GF-D8 (cell line): ENCODE results near the gene CAMKMT.

Experiments used
- DNase-seq: peaks from one replicate; lab custom pipeline; 2025; lab: John Stamatoyannopoulos, UW

Gene CAMKMT

DNA sequence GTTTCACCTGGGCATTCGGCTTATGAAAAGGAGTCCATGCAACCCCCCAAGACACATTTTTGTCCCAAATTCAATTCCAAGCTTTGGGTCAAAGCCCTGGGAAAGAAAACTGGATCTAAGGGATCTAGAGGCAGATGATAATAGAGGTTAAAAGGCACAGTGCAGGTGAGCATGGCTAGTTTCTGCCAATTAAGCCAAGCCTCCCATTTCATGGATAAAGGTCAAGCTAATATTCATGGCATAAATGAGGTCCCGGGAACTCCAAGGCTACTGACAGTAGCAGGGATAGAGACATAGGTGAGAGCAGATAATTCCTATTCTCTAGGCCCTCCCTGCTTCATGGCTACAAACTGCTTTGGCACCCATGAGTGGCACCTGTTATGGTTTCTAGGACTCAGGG is 83.1 kb downstream of the CAMKMT start:
- no peak for DNase-seq

DNA sequence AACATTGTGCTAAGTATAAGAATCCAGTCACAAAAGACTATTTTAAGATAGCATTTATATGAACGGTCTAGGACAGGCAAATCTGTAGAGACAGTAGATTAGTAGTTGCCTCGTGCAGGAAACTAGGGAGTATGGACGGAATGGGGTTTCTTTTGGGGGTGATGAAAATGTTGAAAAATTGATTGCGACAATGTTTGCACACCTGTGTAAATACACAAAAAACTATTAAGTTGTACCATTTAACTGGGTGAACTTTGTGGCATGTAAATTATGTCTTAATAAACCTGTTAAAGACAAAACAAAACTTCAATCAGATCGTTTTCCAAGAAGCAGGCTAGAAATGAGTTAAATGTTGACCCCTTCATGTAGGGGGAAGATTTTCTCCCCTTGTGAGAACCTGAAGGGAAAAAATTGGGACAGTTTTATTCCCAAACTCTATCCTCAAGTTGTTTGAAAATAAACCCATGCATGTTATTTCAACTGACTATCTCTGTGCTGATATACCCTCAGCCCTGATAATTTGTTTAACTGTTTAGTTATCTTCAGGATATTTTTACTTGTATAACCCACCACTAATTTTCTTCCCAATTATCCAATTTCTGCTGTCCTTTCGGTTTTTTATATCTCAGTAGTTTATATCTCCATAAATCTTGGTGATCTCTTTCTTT is 87.2 kb downstream of the CAMKMT start:
- DNase-seq = no peak

DNA sequence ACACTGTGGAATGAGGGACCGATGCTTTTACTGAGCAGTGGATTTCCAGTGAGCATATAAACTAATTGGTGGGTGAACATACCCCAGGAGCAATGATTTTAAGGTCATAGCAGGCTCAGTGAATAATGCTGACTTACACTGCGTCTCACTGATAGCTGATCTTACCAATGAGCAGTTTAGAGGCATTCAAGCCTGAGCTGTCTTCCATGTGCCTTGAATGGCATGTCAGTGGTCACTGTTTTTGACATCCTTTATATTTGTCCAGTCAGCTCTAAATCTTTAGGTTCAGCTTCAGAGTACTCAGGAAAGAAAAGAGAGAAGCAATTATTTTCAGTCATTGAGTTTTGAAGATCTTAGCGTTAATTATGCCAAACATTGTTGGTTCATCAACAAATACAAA is 88.3 kb downstream of the CAMKMT start:
- DNase-seq = no peak

DNA sequence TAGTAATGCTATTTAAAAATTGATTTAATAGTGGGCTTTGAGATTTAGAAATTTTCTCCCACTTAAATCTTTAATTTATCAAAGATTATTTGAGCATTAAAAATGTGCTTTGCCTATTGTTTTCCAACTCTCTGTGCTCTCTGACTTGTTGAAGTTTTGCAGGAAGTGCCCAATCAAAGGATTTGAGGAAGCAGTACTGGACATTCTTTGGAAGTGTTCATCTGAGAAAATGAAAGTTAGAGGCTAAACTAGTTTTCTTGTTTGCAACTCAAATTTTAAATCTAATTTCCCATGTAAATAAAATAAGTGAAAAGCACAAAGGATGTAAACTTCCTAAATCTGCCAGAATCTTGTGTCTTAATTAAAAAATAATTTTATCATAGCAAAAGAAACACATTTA is 89.1 kb downstream of the CAMKMT start:
- no peak for DNase-seq

DNA sequence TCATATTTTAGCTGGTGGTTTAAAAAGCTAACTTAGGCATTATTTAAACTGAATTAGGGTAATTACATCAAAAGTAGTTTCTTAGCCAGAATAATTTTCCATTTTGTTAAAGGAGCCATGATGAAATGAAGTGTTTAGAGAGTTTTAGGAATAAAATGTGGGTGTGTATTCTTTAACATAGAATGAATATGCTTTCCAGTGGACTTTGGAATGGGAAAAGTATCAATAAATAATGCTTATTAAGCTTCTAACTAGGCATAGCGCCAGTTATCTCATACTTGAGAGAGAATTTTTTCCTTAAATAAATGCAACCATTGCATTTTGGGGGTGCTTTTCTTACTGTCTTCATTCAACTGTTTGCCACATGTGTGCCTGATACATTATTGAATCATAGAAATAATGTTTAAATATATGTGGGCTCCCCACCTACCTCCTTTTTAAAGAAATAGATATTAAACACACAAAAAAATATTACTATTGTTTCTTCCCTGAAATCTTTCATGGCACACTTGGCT is 90.4 kb downstream of the CAMKMT start:
- DNase-seq = no peak

DNA sequence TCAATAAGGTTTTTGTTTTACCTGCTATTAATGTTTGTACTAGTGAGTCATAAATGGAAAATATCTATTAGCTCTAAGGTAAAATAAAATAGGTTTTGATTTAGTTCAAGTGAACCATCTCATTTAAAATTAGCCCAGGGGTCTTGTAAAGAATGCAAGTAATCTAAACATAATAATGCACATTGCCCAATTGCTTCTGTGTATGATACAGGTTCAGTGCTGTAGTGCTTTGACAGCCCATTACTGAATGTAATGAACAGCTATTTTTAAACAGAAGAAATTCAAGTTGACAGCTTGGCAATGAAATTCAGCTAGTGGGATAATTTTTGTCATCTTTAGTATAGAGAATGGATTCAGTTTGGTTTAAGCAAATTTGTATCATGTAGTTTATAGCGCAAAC is 91.5 kb downstream of the CAMKMT start:
- DNase-seq = no peak

DNA sequence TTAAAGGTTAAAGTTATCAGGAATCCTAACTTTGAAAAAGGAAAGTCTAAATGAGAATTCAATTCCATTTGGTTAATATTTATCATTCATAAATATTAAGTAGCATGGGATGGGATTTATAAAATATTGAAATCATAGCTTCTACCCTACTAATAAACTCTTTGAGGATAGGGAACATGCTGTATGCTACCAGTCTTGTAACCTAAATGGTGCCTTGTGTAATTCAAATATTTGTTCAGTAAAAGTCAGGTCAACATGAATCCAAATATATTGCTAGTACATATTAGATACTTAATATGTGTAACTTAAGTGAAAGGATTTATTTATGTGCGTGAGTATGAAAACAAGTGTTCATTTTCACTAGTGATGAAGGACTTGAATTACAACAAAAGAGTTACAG is 94.1 kb downstream of the CAMKMT start:
- DNase-seq = no peak

DNA sequence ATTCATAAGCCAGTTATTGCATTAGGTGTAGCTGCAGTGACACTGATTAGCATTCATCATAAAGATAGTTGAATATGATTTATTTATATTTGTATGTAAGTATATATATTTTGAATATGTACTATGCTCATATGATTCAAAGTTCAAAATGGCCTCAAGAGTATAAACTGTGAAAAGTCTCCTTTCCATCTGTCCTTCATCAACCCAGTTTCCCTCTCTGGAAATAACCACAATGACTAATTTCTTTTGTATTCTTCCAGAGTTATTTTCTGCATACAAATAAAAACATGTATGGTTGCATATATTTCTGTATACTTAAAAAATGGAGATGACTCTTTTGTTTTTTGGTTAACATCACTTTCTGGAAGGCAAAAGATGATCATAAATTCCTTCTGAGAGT is 95.2 kb downstream of the CAMKMT start:
- no peak for DNase-seq

DNA sequence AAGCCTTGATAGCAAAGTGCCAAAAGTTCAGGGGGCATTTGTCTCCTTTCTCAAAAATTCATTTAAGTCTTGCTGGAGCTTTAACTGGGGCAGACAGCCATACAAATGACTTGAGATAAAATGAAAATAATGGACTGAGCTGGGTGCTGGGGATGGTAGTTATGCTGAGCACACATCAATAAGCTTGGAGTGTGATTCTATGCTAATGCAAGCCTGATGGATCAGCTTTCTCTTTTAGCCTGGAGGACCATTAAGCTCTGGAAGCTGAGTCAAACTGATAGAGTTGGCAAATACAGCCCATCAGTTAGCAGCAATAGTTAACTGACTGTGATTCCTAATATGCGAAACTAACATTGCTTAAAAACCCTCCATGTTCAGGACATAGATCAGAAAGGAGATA is 98.0 kb downstream of the CAMKMT start:
- DNase-seq = no peak

DNA sequence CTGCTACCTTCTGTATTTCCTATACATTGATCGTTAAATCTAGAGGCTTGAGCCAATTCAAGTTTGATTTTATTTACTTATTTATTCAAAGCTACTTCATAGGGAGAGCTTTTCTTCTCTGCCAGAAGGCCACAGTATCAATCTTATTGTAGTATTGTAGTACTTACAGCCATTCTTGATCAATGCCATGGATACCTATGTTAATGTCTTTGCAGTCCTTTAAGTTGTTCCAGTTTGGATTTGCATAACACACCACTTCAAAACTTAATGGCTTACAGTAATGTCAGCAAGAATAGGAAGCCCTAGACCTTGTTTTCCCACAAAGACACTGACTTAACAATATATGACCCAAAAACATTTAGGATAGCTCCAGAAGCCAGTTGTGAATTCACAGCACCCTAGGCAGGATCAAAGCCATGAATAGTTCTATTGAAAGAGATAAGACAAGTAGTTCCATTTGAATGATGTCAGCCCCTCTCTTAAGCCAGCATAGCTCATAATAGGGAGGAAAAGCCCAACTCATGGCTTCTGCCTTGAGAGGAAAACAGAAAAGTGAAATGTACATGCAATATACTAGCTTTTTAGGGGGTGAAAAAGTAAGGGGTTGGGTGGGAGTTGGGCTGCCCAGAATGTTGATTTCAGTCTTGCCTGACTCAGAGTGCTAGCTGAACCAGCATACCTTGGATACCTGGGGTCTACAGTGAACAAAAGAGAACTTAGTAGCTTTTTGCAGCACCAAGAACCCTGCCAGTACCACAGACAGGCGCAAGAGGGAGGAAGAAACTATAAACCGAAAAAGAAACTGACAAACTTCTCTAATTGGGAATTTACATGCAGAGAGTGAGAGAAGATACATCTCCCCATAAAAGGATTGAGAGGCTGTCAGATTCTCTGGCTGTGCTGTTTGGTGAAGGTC is 101.4 kb downstream of the CAMKMT start:
- DNase-seq = no peak

DNA sequence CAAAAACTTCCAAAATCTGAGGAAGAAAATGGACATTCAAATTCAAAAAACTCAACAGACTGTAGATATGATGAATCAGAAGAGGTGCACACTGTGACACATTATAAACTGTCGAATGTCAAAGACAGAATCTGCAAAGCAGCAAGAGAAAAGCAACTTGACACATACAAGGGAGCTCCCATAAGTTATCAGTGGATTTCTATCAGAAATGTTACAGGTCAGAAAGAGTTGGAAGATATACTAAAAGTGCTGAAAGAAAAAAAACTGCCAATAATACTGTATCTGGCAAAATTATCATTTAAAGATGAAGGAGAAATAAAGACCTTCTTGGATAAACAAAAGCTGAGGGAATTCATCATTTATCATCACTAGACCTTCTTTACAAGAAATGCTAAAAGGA is 102.7 kb downstream of the CAMKMT start:
- DNase-seq = no peak

DNA sequence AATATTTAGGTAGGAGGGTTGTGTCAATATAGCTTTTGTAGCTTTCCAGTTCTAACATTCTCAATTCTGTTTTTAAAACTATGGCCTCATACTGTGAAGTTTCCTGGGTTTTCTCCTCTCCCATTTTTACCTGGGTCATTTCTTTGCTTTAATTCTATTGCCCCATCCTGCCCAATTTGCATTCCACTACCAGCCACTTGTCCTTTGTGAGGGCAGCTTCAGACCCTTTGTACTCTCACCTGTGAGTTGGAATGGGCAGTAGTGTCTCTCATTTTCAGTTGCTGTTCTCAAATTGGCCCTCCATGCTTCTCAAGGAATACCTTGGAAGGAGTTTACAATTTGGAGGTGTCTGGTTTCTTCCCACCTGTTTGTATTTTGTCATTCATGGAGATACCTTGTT is 108.4 kb downstream of the CAMKMT start:
- DNase-seq = no peak

DNA sequence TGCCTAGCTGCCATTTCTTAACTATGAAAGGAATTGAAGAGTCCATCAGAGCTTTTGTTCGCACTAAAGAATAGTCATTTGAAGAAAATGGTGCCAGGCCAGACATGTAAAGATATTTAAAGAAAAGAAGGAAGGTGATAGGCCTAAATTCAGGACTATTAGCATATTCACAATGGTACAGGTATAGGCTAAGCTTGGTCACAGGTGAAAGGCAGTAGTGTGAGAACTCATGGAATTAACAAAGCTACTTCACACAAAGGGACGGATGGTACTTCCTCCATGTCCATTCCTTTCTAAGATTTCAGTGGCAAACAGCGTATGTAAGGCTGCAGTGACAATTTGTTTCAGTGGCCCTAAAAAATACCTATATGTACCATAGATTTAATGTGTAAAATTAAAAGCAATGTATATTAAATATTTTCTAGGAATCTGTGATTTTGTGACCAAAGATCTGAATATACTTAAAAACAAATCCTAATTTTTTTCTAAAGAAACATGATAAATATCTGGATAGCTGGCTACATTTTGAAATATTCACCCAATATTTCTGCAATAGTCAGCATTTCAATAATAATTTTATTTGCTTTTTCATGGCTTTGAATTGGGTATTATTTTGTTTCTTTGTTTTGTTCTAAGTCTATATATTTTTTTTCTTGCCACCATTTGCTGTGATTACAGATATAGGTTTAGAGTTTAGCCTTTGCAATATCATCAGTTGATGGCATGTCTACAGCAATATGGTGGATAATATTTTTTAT is 116.1 kb downstream of the CAMKMT start:
- no peak for DNase-seq

DNA sequence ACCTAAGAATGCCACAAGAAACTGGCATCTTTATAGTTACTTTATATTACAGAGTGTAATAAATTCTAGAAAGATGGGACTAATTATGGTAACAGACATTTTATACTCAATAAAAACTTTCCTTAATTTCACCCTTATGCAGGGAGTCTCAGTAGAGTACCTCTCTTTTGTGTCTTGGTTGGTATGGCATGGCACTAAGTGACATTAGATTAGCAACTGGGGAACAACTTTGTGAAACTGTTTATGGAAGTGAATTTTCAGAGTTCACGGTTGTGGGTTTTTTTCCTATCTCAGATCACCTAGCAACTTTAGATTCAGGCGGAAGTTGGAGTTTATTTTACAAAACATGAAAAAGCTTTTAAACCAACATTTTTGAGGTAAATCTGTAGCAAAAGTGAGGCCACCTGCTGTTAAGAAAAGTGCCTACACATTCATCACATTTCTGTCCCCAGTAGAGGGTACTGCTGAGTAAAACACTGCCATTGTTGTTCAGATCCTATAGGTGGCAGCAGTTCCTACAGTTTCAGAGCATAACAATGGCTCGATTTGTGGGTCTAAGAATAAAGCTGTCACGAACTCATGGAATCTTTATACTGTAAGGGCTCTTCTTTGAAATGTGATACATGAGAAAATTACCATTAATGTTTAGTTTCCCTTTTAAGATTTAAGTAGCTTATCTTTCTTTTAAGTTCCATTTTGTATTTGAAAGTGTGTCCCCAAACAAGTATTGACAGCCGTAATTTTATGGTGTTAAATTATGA is 117.6 kb downstream of the CAMKMT start:
- DNase-seq = peak; percentile 73

DNA sequence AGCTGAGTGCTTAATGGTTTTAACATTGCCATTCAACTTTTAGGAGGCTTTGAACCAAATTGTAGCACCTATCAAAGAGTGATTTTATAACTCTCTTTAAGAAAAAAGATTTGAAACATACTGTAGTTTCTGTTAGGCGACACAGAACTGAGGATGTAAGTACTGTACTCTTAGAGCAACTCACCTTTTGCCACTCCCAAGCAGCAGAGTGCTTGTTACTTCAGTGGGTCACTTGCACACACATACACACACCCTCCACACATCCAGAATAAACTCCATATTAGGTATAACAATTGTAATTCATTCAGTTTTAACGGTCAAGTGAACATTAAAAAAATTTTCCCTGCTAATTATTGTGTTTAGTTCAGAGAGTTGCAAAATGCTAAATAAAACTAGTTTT is 118.3 kb downstream of the CAMKMT start:
- DNase-seq = no peak

DNA sequence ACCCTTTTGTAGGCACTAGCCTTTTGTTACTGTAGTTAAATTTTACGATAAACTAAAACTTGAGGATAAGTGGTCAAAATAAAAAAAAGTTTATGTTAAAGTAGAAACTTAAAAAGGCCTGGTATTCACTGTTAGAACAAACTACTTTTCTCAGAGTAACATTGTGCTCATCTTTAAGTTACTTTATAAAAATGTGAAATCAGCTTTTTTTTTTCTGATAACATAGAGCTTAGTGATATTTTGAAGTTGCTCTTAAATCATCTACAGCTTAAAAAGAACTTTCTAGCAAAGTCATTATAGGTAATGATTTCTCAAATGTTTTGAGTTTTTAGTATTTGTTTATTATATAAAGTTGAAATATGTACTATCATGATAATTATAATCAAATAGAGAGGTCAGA is 125.3 kb downstream of the CAMKMT start:
- DNase-seq = no peak

DNA sequence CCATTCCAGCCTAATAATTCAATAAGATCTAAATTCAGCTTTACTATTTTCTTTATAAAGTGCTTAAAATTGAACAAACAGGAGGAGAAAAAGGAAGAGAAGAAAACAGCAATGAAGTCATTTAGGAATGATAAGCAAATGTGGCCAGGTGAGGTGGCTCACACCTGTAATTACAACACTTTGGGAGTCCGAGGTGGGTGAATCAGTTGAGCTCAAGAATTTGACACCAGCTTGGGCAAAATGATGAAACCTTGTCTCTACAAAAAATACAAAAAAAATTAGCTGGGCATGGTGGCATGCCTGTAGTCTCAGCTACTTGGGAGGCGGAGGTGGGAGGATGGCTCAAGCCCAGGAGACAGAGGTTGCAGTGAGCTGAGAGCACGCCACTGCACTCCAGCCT is 129.0 kb downstream of the CAMKMT start:
- DNase-seq = no peak

DNA sequence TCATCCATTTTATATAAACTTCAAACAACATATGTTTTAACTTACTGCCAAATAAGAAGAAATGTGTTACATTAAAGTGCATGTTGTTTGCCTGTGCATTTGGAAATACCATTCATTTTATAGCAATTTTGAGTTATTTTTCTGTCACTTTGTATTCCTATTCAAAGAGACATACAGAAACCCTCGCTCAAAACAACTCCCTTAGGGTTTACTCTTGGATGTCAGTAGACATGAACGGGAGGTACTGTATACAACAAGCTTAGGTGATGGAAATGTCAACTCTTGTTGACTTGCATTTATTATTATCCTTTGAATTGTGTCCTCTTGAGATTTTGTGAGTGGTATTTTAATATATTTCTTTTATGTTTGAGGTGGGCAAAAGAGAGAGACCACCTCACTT is 132.3 kb downstream of the CAMKMT start:
- no peak for DNase-seq

DNA sequence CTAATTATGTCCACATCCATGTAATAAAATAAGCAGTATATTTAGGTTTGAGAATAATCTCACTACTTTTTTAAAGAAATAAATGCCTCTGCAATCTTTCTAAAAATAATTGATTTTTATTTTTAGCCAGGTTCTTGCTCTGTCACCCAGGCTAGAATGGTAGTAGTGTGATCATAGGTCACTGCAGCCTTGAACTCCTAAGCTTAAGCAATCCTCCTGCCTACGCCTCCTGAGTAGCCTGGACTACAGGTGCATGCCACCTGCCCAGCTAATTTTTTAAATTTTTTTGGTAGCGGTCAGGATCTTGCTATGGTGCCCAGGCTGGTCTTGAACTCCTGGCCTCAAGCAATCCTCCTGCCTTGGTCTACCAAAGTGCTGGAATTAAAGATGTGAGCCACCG is 133.3 kb downstream of the CAMKMT start:
- no peak for DNase-seq

DNA sequence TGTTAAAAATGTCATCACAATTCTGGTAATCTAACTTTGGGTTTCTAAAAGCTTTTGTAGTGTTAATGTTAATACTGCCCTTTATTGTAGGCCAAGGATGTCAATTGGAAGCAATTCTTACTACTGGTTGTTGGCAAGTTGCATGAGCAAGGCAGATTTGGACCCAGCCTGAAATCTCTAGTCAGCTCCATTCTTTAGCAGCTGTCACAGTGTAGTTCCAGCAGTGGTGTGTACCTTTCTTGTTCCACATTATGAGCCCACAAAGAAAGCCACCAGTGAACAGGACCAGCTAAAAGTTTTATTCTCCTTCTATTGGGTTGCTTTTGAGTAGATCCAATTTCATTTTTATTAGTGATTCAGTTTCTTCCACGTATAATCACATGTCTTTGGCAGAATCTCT is 133.8 kb downstream of the CAMKMT start:
- DNase-seq = no peak

DNA sequence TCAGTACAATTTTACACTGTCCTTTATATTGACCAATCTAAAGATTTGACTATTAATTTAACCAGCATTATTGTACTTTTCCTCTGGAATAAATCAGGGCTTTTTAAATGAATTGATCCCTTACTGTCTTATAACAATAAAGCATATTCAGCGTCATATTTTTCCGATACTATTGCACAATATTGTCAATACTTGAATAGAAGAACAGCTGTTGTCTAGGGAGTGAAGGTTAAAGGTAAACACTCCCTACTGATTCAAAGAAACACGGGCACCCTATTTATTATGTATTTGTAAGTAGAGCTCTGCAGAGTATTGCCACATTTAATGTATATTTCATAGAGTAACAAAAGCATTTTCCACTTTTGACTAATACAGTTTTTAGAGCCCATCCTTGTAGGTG is 134.4 kb downstream of the CAMKMT start:
- no peak for DNase-seq

DNA sequence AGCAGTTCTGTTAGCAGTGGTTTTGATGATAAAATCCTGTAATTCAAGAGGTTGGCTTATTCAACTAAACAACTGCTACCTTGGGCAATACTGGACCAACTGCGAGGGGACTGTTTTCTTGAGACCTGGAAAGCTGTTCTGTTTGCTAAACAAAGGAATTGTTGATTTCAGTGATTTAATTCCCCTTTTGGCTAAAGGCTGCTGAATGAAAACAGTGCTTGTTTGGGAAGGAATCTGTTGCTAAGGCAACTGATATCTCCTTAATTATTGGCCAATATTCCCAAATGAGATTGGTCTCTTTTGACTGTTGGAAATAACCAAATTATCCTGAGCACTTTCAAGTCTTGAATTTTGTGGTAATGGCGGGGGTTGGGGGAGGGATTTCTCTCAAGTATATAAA is 136.8 kb downstream of the CAMKMT start:
- DNase-seq = no peak
